Stimulated activated CD8-positive, alpha-beta memory T cell treated with anti-CD3 and anti-CD28 coated beads, Interleukin-2, amount 100 ng/mL, for 1 hour (primary cell): ENCODE results near the gene MMP19.
"Not testable (repeated sequence)": the region's sequence is repeated elsewhere in the genome, so short reads cannot be mapped to it uniquely, and the experiment has no call there.

Experiments
- DNase-seq, 2 donors: peaks; one replicate each; pipeline ENCODE4 v3.0.0-alpha.2; 2020; ENCODE audit warnings: low read depth in 2 of 2

The MMP19 gene

GRCh38 chr12:55842681-55843429, at the start of gene MMP19:
Gene MMP19, minus strand, starts transcription at chr12:55842936. Its CDS starts 106 bp downstream, at chr12:55842830.
- DNase-seq, result no peak

GRCh38 chr12:55891310-55891709, 48.6 kb upstream of the MMP19 start:
- no peak for DNase-seq

- DNase-seq, result no peak
Measured at GRCh38 chr12:55885113-55885512, 42.4 kb upstream of the MMP19 start.

- no peak for DNase-seq
Measured at GRCh38 chr12:55877824-55878223, 35.1 kb upstream of the MMP19 start.

GRCh38 chr12:55875704-55876467, 33.1 kb upstream of the MMP19 start:
- no peak for DNase-seq

GRCh38 chr12:55874443-55874842, 31.7 kb upstream of the MMP19 start:
- DNase-seq, result no peak

- not testable (repeated sequence) for DNase-seq
Measured at GRCh38 chr12:55866454-55867004, 23.8 kb upstream of the MMP19 start.

GRCh38 chr12:55865327-55865726, 22.6 kb upstream of the MMP19 start:
- no peak for DNase-seq

- DNase-seq, result not testable (repeated sequence)
Measured at GRCh38 chr12:55862931-55863330, 20.2 kb upstream of the MMP19 start.

- DNase-seq, result no peak
Measured at GRCh38 chr12:55862286-55862685, 19.6 kb upstream of the MMP19 start.

GRCh38 chr12:55861871-55862270, 19.1 kb upstream of the MMP19 start:
- DNase-seq, result no peak

- DNase-seq, result no peak
Measured at GRCh38 chr12:55861396-55861795, 18.7 kb upstream of the MMP19 start.

GRCh38 chr12:55852740-55853139, 10.0 kb upstream of the MMP19 start:
- no peak for DNase-seq

- DNase-seq, result no peak
Measured at GRCh38 chr12:55850893-55851292, 8.2 kb upstream of the MMP19 start.

GRCh38 chr12:55850401-55850800, 7.7 kb upstream of the MMP19 start:
- no peak for DNase-seq

- no peak for DNase-seq
Measured at GRCh38 chr12:55849616-55850343, 7.0 kb upstream of the MMP19 start.

GRCh38 chr12:55847603-55848291, 5.0 kb upstream of the MMP19 start:
- DNase-seq, result no peak

- no peak for DNase-seq
Measured at GRCh38 chr12:55847033-55847432, 4.3 kb upstream of the MMP19 start.

- DNase-seq, result no peak
Measured at GRCh38 chr12:55845785-55846496, 3.2 kb upstream of the MMP19 start.

- DNase-seq, result no peak
Measured at GRCh38 chr12:55845361-55845760, 2.6 kb upstream of the MMP19 start.

GRCh38 chr12:55844961-55845360, 2.2 kb upstream of the MMP19 start:
- DNase-seq, result no peak
